HepG2 (cell line): ENCODE measurements around the gene CORO1A. TPM values are rescaled to one million over a fixed set of nuclear protein-coding genes. Genes with fewer than 3 reads are reported as not detected.

Source experiments
- ARNTL ChIP-seq: sonication (generic); formaldehyde crosslinking; IDR thresholded peaks from 2 replicates; pipeline ENCODE4 v1.4.0; 2020; ENCODE audit warnings: mild to moderate bottlenecking, missing genetic modification reagents
- CEBPB ChIP-seq: IDR thresholded peaks from 2 replicates; pipeline ENCODE4 v1.6.1; 2011; ENCODE audit warnings: low read depth, low read length, improper control_type of control experiment, borderline replicate concordance
- MTA3 ChIP-seq: sonication (generic); formaldehyde crosslinking; IDR thresholded peaks from 2 replicates; pipeline ENCODE4 v1.4.0; 2020; ENCODE audit warnings: missing genetic modification reagents
- NFKBIZ ChIP-seq: IDR thresholded peaks from 2 replicates; pipeline ENCODE4 v1.6.1; 2018; ENCODE audit warnings: missing genetic modification reagents, missing compliant biosample characterization
- PCBP2 ChIP-seq: fragments of 200-400 bp; formaldehyde crosslinking; optimal IDR thresholded peaks from 2 replicates; pipeline ENCODE3; 2018; ENCODE audit warnings: low read length, low read depth; ENCODE audit not compliant: poor library complexity, severe bottlenecking
- RARG ChIP-seq: sonication (generic); formaldehyde crosslinking; IDR thresholded peaks from 2 replicates; pipeline ENCODE4 v1.4.0; 2020; ENCODE audit warnings: low read depth, mild to moderate bottlenecking, missing genetic modification reagents
- RXRB ChIP-seq: IDR thresholded peaks from 2 replicates; pipeline ENCODE4 v1.6.1; 2016; ENCODE audit warnings: borderline replicate concordance, missing genetic modification reagents, missing compliant biosample characterization
- SNAI1 ChIP-seq: sonication (generic); formaldehyde crosslinking; IDR thresholded peaks from 2 replicates; pipeline ENCODE4 v1.5.0; 2020; ENCODE audit warnings: mild to moderate bottlenecking, missing genetic modification reagents, borderline replicate concordance
- SOX6 ChIP-seq, 2 experiments: fragments of 450-650 bp in 1 of 2; sonication (generic) in 1 of 2; formaldehyde crosslinking in 1 of 2; IDR thresholded peaks; 2 replicates each; pipeline versions ENCODE4 v1.4.0 to v1.6.1; 2017 to 2020; ENCODE audit warnings: antibody characterized with exemption in 1 of 2, mild to moderate bottlenecking in 1 of 2, missing genetic modification reagents in 1 of 2
- SP4 ChIP-seq: sonication (generic); formaldehyde crosslinking; IDR thresholded peaks from 2 replicates; pipeline ENCODE4 v1.8.1; 2023; ENCODE audit warnings: mild to moderate bottlenecking, missing genetic modification reagents
- TRIM24 ChIP-seq: sonication (generic); formaldehyde crosslinking; IDR thresholded peaks from 2 replicates; pipeline ENCODE4 v1.8.0; 2022; ENCODE audit warnings: mild to moderate bottlenecking, missing genetic modification reagents
- WIZ ChIP-seq: sonication (generic); formaldehyde crosslinking; IDR thresholded peaks from 2 replicates; pipeline ENCODE4 v1.5.1; 2020; ENCODE audit warnings: mild to moderate bottlenecking, missing genetic modification reagents
- ZNF136 ChIP-seq: sonication (generic); formaldehyde crosslinking; IDR thresholded peaks from 2 replicates; pipeline ENCODE4 v1.8.1; 2022; ENCODE audit warnings: low read depth, mild to moderate bottlenecking, moderate library complexity, missing genetic modification reagents
- ZNF180 ChIP-seq: sonication (generic); formaldehyde crosslinking; IDR thresholded peaks from 2 replicates; pipeline ENCODE4 v1.4.0; 2020; ENCODE audit warnings: low read depth, missing genetic modification reagents, borderline replicate concordance
- ZNF207 ChIP-seq: fragments of 450-650 bp; IDR thresholded peaks from 2 replicates; pipeline ENCODE4 v1.6.1; 2016; ENCODE audit warnings: antibody characterized with exemption, borderline replicate concordance
- ZNF44 ChIP-seq: sonication (generic); formaldehyde crosslinking; IDR thresholded peaks from 2 replicates; pipeline ENCODE4 v1.5.1; 2020; ENCODE audit warnings: mild to moderate bottlenecking, missing genetic modification reagents
- polyA plus RNA-seq, 8 experiments: library from polyadenylated mRNA; depleted of rRNA in 3 of 8; stranded (reverse) in 7 of 8; unstranded in 1 of 8; fragments of >200 nt; fragmentation: Illumina TruSeq in 4 of 8; extraction: Trizol in 4 of 8; gene quantifications; 2 replicates each; pipeline versions ENCODE4 v1.2.1 to v1.2.3, GENCODE V29; 2011 to 2016; ENCODE audit warnings: low read depth in 4 of 8, missing spikeins in 1 of 8, mixed read lengths in 1 of 8; ENCODE audit not compliant: insufficient read depth in 1 of 8
- total RNA-seq, 5 experiments: library from RNA; depleted of rRNA; stranded (reverse); fragments of >200 nt; fragmentation: Illumina TruSeq; extraction: Trizol; gene quantifications; 2 replicates each; pipeline ENCODE4 v1.2.3, GENCODE V29; 2016; ENCODE audit warnings: low read depth in 1 of 5
- TF ChIP-seq, protein P1 (sequence below): sonication (generic); formaldehyde crosslinking; IDR thresholded peaks from 2 replicates; pipeline ENCODE4 v1.4.0; 2020; ENCODE audit warnings: missing genetic modification reagents
- TF ChIP-seq, protein P2 (sequence below): sonication (generic); formaldehyde crosslinking; IDR thresholded peaks from 2 replicates; pipeline ENCODE4 v1.5.0; 2020; ENCODE audit warnings: mild to moderate bottlenecking, low read depth, missing genetic modification reagents, borderline replicate concordance
- TF ChIP-seq, protein P3 (sequence below): IDR thresholded peaks from 2 replicates; pipeline ENCODE4 v1.6.1; 2016; ENCODE audit warnings: low read depth
- TF ChIP-seq, protein P4 (sequence below): sonication (generic); formaldehyde crosslinking; IDR thresholded peaks from 2 replicates; pipeline ENCODE4 v1.5.1; 2020; ENCODE audit warnings: mild to moderate bottlenecking, moderate library complexity, missing genetic modification reagents
- TF ChIP-seq, protein P5 (sequence below): sonication (generic); formaldehyde crosslinking; conservative IDR thresholded peaks from 2 replicates; pipeline ENCODE4 v1.5.0; 2020; ENCODE audit warnings: missing genetic modification reagents

The CORO1A gene
- total and polyA plus RNA-seq, 2 of the 13 experiments (the other 11 are each of a cell fraction or from before 2014, with no cell fraction given), result 6.5 to 12.9 TPM

DNA sequence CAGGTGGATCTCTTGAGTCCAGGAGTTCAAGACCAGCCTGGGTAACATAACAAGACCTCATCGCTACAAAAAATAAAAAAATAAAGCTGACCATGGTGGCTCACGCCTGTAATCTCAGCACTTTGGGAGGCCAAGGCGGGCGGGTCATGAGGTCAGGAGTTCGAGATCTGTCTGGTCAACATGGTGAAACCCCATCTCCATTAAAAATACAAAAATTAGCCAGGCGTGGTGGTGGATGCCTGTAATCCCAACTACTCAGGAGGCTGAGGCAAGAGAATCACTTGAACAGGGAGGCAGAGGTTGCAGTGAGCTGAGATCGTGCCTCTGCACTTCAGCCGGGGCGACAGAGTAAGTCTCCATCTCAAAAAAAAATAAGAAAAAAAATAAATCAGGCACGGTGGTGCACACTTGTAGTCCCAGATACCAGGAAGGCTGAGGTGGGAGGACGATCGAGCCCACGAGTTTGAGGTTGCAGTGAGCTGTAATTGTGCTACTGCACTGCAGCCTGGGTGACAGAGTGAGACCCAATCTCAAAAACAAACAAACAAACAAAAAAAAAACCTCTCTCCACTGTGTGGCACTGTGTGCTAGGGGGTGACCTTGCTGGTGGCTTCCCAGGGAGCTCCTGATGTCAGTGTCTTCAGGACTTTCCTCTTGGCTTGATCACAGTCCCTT lies 40.6 kb upstream of the CORO1A start (continued):
- TF ChIP-seq, protein P1, sequence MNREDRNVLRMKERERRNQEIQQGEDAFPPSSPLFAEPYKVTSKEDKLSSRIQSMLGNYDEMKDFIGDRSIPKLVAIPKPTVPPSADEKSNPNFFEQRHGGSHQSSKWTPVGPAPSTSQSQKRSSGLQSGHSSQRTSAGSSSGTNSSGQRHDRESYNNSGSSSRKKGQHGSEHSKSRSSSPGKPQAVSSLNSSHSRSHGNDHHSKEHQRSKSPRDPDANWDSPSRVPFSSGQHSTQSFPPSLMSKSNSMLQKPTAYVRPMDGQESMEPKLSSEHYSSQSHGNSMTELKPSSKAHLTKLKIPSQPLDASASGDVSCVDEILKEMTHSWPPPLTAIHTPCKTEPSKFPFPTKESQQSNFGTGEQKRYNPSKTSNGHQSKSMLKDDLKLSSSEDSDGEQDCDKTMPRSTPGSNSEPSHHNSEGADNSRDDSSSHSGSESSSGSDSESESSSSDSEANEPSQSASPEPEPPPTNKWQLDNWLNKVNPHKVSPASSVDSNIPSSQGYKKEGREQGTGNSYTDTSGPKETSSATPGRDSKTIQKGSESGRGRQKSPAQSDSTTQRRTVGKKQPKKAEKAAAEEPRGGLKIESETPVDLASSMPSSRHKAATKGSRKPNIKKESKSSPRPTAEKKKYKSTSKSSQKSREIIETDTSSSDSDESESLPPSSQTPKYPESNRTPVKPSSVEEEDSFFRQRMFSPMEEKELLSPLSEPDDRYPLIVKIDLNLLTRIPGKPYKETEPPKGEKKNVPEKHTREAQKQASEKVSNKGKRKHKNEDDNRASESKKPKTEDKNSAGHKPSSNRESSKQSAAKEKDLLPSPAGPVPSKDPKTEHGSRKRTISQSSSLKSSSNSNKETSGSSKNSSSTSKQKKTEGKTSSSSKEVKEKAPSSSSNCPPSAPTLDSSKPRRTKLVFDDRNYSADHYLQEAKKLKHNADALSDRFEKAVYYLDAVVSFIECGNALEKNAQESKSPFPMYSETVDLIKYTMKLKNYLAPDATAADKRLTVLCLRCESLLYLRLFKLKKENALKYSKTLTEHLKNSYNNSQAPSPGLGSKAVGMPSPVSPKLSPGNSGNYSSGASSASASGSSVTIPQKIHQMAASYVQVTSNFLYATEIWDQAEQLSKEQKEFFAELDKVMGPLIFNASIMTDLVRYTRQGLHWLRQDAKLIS (CRISPR knock-in tag), result no peak
- TF ChIP-seq, protein P2, sequence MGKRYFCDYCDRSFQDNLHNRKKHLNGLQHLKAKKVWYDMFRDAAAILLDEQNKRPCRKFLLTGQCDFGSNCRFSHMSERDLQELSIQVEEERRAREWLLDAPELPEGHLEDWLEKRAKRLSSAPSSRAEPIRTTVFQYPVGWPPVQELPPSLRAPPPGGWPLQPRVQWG (CRISPR knock-in tag), result no peak
- TF ChIP-seq ZNF136 (CRISPR knock-in tag) (no peak), SNAI1 (CRISPR knock-in tag) (no peak), RARG (no peak), TRIM24 (CRISPR knock-in tag) (no peak), SOX6 (IDR thresholded peaks at IDR 0.05) (no peak), SOX6 (CRISPR knock-in tag; IDR thresholded peaks at IDR 0.05) (peak; percentile 51; the same call in 1 of the 2 replicates), ZNF180 (CRISPR knock-in tag) (no peak), MTA3 (CRISPR knock-in tag) (no peak), CEBPB (no peak), ARNTL (CRISPR knock-in tag) (no peak), PCBP2 (no peak), RXRB (CRISPR knock-in tag) (no peak), ZNF44 (CRISPR knock-in tag) (no peak), WIZ (CRISPR knock-in tag) (no peak), ZNF207 (no peak), NFKBIZ (CRISPR knock-in tag) (0 out of 2 replicates have a peak, but pooled peaks have one; percentile 28), SP4 (CRISPR knock-in tag) (no peak)
- TF ChIP-seq, protein P3, sequence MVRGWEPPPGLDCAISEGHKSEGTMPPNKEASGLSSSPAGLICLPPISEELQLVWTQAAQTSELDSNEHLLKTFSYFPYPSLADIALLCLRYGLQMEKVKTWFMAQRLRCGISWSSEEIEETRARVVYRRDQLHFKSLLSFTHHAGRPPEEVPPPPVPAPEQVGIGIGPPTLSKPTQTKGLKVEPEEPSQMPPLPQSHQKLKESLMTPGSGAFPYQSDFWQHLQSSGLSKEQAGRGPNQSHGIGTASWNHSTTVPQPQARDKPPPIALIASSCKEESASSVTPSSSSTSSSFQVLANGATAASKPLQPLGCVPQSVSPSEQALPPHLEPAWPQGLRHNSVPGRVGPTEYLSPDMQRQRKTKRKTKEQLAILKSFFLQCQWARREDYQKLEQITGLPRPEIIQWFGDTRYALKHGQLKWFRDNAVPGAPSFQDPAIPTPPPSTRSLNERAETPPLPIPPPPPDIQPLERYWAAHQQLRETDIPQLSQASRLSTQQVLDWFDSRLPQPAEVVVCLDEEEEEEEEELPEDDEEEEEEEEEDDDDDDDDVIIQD (CRISPR knock-in tag), result 0 out of 2 replicates have a peak, but pooled peaks have one; percentile 33
- TF ChIP-seq, protein P4, sequence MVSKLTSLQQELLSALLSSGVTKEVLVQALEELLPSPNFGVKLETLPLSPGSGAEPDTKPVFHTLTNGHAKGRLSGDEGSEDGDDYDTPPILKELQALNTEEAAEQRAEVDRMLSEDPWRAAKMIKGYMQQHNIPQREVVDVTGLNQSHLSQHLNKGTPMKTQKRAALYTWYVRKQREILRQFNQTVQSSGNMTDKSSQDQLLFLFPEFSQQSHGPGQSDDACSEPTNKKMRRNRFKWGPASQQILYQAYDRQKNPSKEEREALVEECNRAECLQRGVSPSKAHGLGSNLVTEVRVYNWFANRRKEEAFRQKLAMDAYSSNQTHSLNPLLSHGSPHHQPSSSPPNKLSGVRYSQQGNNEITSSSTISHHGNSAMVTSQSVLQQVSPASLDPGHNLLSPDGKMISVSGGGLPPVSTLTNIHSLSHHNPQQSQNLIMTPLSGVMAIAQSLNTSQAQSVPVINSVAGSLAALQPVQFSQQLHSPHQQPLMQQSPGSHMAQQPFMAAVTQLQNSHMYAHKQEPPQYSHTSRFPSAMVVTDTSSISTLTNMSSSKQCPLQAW (CRISPR knock-in tag), result peak; percentile 46; the same call in 1 of the 2 replicates
- TF ChIP-seq, protein P5, sequence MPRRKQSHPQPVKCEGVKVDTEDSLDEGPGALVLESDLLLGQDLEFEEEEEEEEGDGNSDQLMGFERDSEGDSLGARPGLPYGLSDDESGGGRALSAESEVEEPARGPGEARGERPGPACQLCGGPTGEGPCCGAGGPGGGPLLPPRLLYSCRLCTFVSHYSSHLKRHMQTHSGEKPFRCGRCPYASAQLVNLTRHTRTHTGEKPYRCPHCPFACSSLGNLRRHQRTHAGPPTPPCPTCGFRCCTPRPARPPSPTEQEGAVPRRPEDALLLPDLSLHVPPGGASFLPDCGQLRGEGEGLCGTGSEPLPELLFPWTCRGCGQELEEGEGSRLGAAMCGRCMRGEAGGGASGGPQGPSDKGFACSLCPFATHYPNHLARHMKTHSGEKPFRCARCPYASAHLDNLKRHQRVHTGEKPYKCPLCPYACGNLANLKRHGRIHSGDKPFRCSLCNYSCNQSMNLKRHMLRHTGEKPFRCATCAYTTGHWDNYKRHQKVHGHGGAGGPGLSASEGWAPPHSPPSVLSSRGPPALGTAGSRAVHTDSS, result no peak
